GM18508 (cell line): Measurements from ENCODE around the gene POLR3F.
"Not testable (repeated sequence)": the region's sequence is repeated elsewhere in the genome, so short reads cannot be mapped to it uniquely, and the experiment has no call there.

ENCODE experiments used
- ATAC-seq: cut with Tn5 transposase; IDR thresholded peaks from one replicate; pipeline ENCODE4 v1.9.1; 2021; ENCODE audit warnings: moderate number of reproducible peaks; ENCODE audit not compliant: insufficient read depth, unreplicated experiment

Gene POLR3F

GRCh38 chr20:18501672-18502071 is 34.5 kb downstream of the POLR3F start:
- ATAC-seq: not testable (repeated sequence)

- ATAC-seq: no peak
Observed at GRCh38 chr20:18504479-18505060, 37.4 kb downstream of the POLR3F start.

GRCh38 chr20:18506744-18507143 is 39.6 kb downstream of the POLR3F start:
- peak; percentile 1 for ATAC-seq

DNA sequence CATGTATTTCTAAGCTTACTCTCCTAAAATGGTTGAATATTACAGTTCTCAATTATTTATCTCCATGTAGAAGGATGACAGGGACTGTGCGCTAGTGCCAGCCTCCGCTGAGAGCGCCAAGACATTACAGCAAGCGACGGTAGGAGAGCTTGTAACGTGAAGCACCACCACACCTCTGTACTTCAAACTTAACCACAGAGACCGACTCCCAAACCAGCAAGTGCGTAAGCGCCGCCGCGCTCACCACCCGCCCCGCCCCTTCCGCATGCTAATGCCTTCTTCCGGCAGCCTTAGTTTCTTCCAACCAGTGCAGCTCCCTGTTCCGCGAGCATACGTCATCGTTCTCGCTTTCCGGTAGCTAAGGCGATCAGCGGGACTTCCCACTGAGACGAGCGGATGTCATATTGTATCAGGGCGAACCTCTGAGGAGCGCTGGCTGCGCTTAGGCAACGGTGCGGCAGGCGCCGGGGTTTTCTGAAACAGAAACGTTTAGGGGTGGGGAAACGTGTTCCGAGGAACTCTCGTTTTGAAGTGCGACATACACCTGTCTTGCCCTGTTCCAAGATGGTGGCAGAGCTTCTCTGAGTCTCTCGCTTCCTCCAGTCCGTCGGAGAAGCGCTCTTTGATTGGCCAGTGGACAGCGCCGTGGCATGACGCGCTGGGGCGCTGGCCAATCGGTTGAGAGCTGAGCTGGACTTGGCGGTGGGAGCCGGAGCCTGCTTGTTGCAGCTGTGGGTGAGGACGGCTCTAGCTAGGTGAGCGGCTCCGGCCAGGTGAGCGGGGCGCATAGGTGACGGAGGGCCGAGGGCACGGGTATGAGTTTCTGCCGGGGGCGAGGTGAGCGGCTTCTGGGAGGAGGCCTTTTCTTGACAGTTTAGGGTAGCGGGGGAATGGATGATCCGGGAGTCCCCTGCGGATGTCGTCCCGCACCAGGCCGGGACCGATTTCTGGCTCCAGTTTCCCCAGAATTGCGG is 40.3 kb downstream of the POLR3F start, which contains the start of gene SEC23B:
SEC23B (plus strand) TSS at position 723 of the 974 bp plus-strand sequence. CDS start 2,896 bp downstream, outside the sequence.
- ATAC-seq: peak; percentile 88

DNA sequence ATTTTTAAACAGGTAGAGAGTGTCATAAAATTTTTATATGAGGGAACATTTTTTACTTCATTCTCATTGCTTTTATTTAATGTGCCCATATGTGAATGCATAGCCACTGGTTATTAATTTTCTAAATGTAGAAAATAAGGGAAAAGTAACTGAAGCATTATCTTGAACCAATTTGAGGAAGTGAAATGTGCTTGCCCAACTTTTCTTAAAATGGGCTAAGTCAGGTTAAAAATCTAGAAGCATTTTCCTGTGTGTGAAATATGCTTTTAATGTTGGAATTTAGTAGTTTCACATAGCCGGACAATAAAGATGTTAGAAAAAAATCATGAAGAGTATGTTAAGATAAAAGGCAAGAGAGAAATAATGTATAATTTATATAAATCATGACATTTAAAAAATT is 44.4 kb downstream of the POLR3F start:
- ATAC-seq: no peak

DNA sequence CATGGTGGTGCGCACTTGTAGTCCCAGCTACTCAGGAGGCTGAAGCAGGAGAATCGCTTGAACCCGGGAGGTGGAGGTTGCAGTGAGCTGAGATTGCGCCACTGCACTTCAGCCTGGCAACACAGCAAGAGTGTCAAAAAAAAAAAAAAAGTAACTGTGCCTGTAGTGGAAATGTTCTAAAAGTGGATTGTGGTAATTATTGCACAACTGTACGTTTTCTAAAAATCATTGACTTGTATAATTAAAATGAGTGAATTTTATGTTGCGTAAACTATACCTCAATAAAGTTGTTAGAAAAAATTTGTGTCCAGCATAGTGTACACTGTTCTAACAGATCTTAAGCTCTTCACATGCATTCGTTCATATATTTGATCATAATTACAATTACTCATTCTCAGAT is 46.0 kb downstream of the POLR3F start:
- no peak for ATAC-seq

DNA sequence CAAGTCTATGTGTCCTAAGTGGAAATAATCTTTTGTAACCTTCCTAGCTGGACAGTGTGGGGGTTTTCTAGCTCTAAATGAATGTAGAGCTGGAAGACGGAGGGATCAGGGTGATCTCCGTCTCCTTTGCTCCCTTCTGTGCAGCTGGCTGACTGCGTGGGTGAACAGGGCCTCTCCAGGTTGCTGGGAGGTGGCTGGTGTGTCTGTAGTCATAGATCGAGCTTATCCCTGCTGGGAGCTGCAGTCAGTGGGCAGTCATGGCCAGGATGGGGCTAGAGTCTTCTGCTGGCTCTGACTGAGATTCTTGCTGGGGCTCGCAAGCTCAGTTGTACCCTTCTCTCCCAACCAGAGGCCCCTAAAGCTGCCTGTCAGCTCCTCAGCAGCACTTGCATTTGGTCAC is 46.9 kb downstream of the POLR3F start:
- no peak for ATAC-seq

DNA sequence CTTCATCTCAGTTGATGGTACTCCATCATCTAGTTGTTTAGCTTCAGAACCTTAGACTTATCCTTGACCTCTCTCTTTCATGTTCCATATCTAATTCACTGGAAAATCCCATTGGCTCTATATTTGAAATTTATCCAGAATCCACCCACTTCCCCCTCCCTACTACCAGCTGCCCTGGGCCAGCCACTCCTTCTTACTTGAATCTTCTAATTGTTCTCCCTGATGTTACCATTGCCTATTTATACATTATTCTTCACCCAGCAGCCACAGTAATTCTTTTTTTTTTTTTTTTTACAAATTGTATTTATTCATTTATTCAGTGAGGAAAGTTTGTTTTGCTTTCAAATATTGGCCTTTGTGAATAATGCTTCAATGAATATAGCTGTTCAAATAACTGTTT is 48.8 kb downstream of the POLR3F start:
- ATAC-seq: no peak

GRCh38 chr20:18522066-18522465 is 54.9 kb downstream of the POLR3F start:
- ATAC-seq: not testable (repeated sequence)

DNA sequence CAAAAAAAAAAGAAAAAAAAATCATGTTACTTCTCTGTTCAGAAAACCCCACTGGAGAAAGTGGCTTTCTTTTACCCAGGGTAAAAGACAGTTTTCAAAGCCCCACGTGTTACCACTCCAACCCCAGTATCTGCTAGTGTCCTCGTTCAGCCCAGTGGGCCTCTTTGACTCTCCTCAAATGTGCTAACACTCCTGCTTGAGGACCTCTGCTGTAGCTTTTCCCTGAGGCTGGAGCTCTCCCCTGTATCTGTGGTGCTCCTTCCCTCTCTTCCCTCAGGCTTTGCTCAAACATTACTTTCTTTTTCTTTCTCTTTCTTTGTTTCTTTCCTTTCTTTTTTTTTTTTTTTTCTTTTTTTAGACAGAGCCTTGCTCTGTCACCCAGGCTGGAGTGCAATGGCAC is 55.9 kb downstream of the POLR3F start:
- ATAC-seq: no peak

GRCh38 chr20:18524646-18525045 is 57.5 kb downstream of the POLR3F start:
- no peak for ATAC-seq

DNA sequence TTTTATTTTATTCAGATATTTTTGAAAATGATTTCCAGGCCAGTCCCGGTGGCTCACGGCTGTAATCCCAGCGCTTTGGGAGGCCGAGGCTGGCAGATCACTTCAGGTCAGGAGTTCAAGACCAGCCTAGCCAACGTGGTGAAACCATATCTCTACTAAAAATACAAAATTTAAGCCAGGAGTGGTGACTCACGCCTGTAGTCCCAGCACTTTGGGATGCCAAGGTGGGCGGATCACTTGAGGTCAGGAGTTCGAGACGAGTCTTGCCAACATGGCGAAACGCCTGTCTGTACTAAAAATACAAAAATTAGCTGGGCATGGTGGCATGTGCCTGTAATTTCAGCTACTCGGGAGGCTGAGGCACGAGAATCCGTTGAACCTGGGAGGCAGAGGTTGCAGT is 59.6 kb downstream of the POLR3F start:
- not testable (repeated sequence) for ATAC-seq

GRCh38 chr20:18527339-18527738 is 60.1 kb downstream of the POLR3F start:
- ATAC-seq: no peak

DNA sequence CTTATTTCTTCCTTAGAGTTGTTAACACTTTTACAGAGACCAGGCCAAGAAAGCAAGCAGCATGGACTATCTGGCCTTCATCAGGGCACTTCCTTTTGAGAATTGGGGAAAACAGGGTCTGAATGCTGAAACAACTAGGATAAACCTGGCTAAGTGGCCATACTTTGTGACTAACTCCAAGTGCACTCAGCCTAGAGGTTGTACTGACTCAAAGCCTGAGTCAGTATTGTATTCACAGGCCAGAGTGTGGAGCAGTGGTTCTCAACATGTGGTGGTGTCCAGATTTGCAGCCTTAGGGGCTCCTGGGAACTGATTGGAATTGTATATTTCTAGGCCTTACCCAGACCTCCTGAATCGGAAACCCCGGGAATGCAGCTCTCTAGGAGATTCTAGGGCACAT is 60.6 kb downstream of the POLR3F start:
- no peak for ATAC-seq

DNA sequence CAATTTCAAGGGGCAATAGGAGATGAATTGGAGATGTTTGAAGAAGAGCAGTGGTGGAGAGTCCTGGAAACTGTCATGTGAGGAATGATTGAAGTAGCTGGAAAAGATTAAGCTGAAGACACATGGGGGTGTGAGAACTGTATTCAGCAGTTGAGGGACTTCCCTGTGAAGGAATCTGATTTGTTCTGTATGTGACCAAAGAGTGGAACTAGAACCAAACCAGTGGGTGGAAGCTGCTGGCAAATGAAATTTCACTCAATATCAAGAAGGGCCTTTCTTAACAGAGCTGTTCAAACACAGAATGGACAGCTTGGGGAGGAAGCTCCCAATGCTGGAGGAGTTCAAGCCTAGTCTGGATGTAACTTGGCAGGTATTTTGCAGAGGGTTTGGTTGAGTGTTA is 61.9 kb downstream of the POLR3F start:
- no peak for ATAC-seq

DNA sequence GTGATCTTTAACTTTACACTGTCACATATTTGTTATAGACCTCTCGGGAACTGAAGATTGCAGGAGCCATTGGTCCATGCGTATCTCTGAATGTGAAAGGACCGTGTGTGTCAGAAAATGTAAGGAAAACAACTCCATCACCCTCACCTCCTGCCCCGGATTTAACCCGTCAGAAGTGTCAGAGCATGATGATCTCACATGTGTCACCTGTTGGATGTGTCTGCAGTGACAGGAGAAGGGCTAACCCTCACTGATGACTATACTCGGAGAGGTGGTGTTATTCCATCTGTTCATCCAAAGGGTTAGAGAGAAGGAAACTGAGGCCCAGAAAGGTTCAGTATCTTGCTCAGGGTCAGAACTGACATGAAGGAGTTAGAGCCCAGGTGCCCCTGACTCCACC is 65.4 kb downstream of the POLR3F start:
- no peak for ATAC-seq

DNA sequence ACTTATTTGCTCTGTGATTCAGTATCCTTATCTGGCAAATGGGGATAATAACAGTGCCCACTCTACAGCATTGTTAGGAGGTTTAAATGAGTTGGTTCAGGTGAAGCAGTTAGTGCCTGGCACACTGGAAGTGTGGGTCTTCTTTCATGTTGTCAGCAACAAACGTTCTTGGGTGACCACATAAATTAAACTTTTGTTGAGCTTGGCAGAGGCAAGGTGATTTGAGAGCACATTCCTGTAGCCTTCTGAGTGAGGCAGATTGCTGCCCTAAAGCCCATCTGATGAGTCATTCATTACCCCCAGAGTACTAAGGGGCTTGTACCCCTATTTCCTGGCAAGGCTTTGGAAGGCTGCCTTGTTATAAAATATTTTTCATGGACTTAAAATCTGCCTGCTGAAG is 66.3 kb downstream of the POLR3F start:
- ATAC-seq: no peak

GRCh38 chr20:18533978-18534644 is 66.9 kb downstream of the POLR3F start:
- ATAC-seq: no peak
